HG03571 (cell line): ENCODE measurements around the gene PPFIBP2.

Experiments
- ATAC-seq: cut with Tn5 transposase; IDR thresholded peaks from one replicate; pipeline ENCODE4 v1.9.1; 2021; ENCODE audit not compliant: unreplicated experiment

Gene PPFIBP2

GRCh38 chr11:7524462-7525235 lies 10.8 kb downstream of the PPFIBP2 start:
- ATAC-seq, result no peak

GRCh38 chr11:7525424-7525823 lies 11.6 kb downstream of the PPFIBP2 start:
- ATAC-seq, result no peak

GRCh38 chr11:7527029-7527428 lies 13.2 kb downstream of the PPFIBP2 start:
- ATAC-seq, result peak; percentile 45

- ATAC-seq, result no peak
These were observed 14.8 kb downstream of the PPFIBP2 start for GRCh38 chr11:7528514-7529049.

GRCh38 chr11:7530013-7530640 lies 16.3 kb downstream of the PPFIBP2 start:
- no peak for ATAC-seq

GRCh38 chr11:7531011-7531410 lies 17.2 kb downstream of the PPFIBP2 start:
- no peak for ATAC-seq

GRCh38 chr11:7532405-7533145 lies 18.8 kb downstream of the PPFIBP2 start:
- no peak for ATAC-seq

GRCh38 chr11:7533199-7534041 lies 19.6 kb downstream of the PPFIBP2 start:
- peak; percentile 32 for ATAC-seq

GRCh38 chr11:7534042-7534378 lies 20.2 kb downstream of the PPFIBP2 start:
- peak; percentile 70 for ATAC-seq

GRCh38 chr11:7536100-7536499 lies 22.3 kb downstream of the PPFIBP2 start:
- ATAC-seq, result no peak

GRCh38 chr11:7537265-7537664 lies 23.5 kb downstream of the PPFIBP2 start:
- ATAC-seq, result no peak

- no peak for ATAC-seq
These were observed 24.2 kb downstream of the PPFIBP2 start for GRCh38 chr11:7538031-7538430.

GRCh38 chr11:7538466-7539454 lies 25.0 kb downstream of the PPFIBP2 start:
- ATAC-seq, result no peak

- no peak for ATAC-seq
These were observed 27.2 kb downstream of the PPFIBP2 start for GRCh38 chr11:7540830-7541555.

GRCh38 chr11:7543302-7543701 lies 29.5 kb downstream of the PPFIBP2 start:
- ATAC-seq, result no peak

- no peak for ATAC-seq
These were observed 30.2 kb downstream of the PPFIBP2 start for GRCh38 chr11:7544021-7544420.

GRCh38 chr11:7545611-7546010 lies 31.8 kb downstream of the PPFIBP2 start:
- no peak for ATAC-seq

GRCh38 chr11:7546324-7546791 lies 32.6 kb downstream of the PPFIBP2 start:
- ATAC-seq, result no peak

- ATAC-seq, result no peak
These were observed 33.9 kb downstream of the PPFIBP2 start for GRCh38 chr11:7547687-7548086.
